Upper lobe of left lung (tissue), 4 donors: ENCODE measurements around the gene TMX1.
A peak's percentile ranks its signal among the peaks of the same experiment; 100 is the strongest.

Source experiments
- CTCF ChIP-seq, 6 experiments: fragments of 450-650 bp in 4 of 6; fragments of 200-600 bp in 2 of 6; sonication (generic) in 2 of 6; IDR thresholded peaks; one replicate each; pipeline ENCODE4 v1.5.1; 2016 to 2019; ENCODE audit warnings: antibody characterized with exemption in 6 of 6
- POLR2A ChIP-seq, 4 donors: fragments of 450-650 bp; IDR thresholded peaks; one replicate each; pipeline ENCODE4 v1.5.1; 2016 to 2017; ENCODE audit warnings: antibody characterized with exemption in 4 of 4, mild to moderate bottlenecking in 2 of 4

GRCh38 chr14:51219473-51220448 is 20.3 kb upstream of the TMX1 start:
- TF ChIP-seq CTCF (IDR thresholded peaks at IDR 0.05) (peak in 4 of 6 experiments; percentile 24 to 44 (median 32)), POLR2A (IDR thresholded peaks at IDR 0.05) (no peak)
